Measurements from ENCODE around the gene UBAC2.

The UBAC2 gene

GRCh38 chr13:99378985-99379733 lies 178.5 kb downstream of the UBAC2 start:
- TF ChIP-seq POLR2A (IDR thresholded peaks at IDR 0.05; ENCODE audit: low read depth, low read length) (no peak), TAF1 (IDR thresholded peaks at IDR 0.05; ENCODE audit: low read depth, low read length) (no peak), SPI1 (IDR thresholded peaks at IDR 0.05; ENCODE audit: low read depth, low read length) (peak; percentile 82), PAX5 (IDR thresholded peaks at IDR 0.05; ENCODE audit: insufficient read depth, low read length, severe bottlenecking) (no peak), POU2F2 (IDR thresholded peaks at IDR 0.05; ENCODE audit: low read depth, low read length) (no peak), POLR2AphosphoS5 (IDR thresholded peaks at IDR 0.05; ENCODE audit: low read depth, low read length) (no peak)
- DNase-seq (ENCODE audit: insufficient read length, low spot score) (no peak), FAIRE-seq (peak; percentile 77)

GRCh38 chr13:99379856-99380801 lies 179.5 kb downstream of the UBAC2 start:
- FAIRE-seq = peak; percentile 13
- TF ChIP-seq SPI1 (IDR thresholded peaks at IDR 0.05; ENCODE audit: low read depth, low read length) (no peak), POLR2A (IDR thresholded peaks at IDR 0.05; ENCODE audit: low read depth, low read length) (no peak), POLR2AphosphoS5 (IDR thresholded peaks at IDR 0.05; ENCODE audit: low read depth, low read length) (no peak), TAF1 (IDR thresholded peaks at IDR 0.05; ENCODE audit: low read depth, low read length) (no peak), PAX5 (IDR thresholded peaks at IDR 0.05; ENCODE audit: insufficient read depth, low read length, severe bottlenecking) (no peak), POU2F2 (IDR thresholded peaks at IDR 0.05; ENCODE audit: low read depth, low read length) (no peak)
- no peak for DNase-seq (ENCODE audit: insufficient read length, low spot score)

DNA sequence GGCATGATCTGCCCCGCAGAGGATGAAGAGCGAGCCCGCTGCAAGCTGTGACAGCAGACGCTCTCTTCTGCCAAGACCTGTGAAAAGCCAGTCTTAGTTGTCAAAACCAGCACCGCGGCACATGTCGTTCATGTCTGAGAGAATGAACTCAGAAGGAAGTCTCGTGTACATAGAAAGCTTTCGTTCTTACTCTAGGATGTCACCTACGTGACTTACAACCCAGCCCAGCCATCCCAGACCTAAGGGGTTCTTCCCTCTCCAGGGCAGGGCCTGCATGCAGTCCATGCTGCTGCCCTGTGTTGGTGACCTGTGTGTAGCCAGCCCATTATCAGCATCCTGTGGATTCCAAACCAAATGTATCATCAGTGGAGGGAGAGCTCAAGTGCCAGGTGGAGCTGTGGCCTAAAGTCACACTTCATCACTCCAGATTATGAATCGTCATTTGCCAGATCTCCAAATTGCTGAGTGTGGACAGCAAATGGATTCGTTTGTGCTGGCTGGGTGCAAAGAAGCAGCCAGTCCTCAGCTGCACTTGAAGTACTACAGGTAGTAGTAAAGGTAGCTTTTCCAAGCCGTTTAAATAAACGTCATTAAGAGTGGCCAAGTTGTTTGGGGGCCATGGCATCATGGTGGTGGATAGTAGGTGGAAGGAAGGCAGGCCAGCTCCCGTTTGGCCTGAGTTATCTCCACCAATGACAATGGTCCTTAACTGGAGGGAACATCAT lies 180.4 kb downstream of the UBAC2 start:
- peak; percentile 88 for FAIRE-seq
- no peak for DNase-seq (ENCODE audit: insufficient read length, low spot score)
- TF ChIP-seq POU2F2 (IDR thresholded peaks at IDR 0.05; ENCODE audit: low read depth, low read length) (no peak), POLR2A (IDR thresholded peaks at IDR 0.05; ENCODE audit: low read depth, low read length) (no peak), SPI1 (IDR thresholded peaks at IDR 0.05; ENCODE audit: low read depth, low read length) (0 out of 2 replicates have a peak, but pooled peaks have one; percentile 6)

DNA sequence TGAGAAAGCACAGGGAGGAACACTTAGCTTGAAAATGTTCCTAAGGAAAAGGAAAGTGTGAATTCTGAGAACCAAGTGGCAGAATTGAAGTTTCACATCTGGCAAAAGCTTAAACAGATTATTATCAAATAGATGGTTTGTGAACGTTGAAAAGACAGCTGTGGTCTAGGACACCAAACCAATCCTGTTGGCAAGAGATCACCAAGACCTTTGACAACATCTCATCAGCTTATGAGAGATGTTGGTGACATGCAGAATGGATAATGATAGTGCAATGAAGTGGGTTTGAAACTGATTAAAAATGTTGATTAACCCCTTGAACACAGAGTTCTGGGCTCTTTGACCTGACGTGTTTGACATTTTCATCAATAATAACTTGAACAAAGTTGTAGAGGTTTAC lies 181.1 kb downstream of the UBAC2 start:
- DNase-seq (ENCODE audit: insufficient read length, low spot score) (no peak), FAIRE-seq (peak; percentile 66)
- TF ChIP-seq TAF1 (IDR thresholded peaks at IDR 0.05; ENCODE audit: low read depth, low read length) (no peak), POU2F2 (IDR thresholded peaks at IDR 0.05; ENCODE audit: low read depth, low read length) (no peak)

- FAIRE-seq = peak; percentile 82
- no peak for DNase-seq (ENCODE audit: insufficient read length, low spot score)
- TF ChIP-seq PAX5 (IDR thresholded peaks at IDR 0.05; ENCODE audit: insufficient read depth, low read length, severe bottlenecking) = no peak
- TF ChIP-seq POU2F2 (IDR thresholded peaks at IDR 0.05; ENCODE audit: low read depth, low read length) = no peak
- TF ChIP-seq POLR2AphosphoS5 (IDR thresholded peaks at IDR 0.05; ENCODE audit: low read depth, low read length) = no peak
- TF ChIP-seq TAF1 (IDR thresholded peaks at IDR 0.05; ENCODE audit: low read depth, low read length) = no peak
- no peak for TF ChIP-seq SPI1 (IDR thresholded peaks at IDR 0.05; ENCODE audit: low read depth, low read length)
- no peak for TF ChIP-seq POLR2A (IDR thresholded peaks at IDR 0.05; ENCODE audit: low read depth, low read length)
Measured at GRCh38 chr13:99382428-99383133, 181.9 kb downstream of the UBAC2 start.

DNA sequence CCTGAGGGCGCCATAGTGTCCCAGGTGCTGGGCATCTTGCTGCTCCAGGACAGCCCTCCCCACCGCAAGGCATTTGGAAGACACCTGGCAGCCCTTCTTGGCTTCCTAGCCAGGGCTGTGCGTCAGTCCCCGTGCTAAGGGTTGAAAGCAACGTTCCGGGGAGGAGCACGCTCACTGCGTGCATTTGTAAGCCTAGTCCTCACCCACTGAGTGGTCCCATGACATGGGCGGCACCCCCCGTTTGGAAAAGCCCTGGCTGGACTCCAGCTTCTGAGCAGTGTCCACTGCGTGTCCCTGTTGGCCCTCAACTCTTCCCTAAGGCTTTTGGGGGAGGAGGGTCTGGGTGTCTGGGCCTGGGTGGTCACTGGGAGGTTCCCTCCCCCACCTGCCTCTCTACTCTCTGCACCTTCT lies 182.9 kb downstream of the UBAC2 start:
- no peak for DNase-seq (ENCODE audit: insufficient read length, low spot score)
- no peak for TF ChIP-seq POLR2A (IDR thresholded peaks at IDR 0.05; ENCODE audit: low read depth, low read length)
- FAIRE-seq = no peak

DNA sequence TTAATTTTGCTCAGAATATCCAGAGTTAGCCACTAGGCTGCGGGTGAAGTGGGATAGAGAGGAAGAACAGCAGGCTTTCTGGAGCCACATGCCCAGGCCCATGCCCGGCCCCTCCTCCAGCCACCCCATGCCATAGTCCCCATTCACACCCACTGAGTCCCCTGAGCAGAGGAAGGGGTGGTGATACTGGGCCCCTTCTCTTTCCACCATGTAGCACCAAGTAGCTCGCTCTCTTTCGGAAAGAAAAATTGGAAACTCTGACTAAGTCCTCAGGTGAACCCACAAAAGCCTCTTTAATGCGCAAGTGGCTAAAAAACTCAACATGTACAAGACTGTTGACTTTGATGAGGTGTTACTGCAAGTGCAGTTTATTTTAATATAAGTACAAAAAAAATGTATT lies 183.3 kb downstream of the UBAC2 start:
- DNase-seq (ENCODE audit: insufficient read length, low spot score) (no peak), FAIRE-seq (no peak)
- no peak for TF ChIP-seq TAF1 (IDR thresholded peaks at IDR 0.05; ENCODE audit: low read depth, low read length)
- no peak for TF ChIP-seq PAX5 (IDR thresholded peaks at IDR 0.05; ENCODE audit: insufficient read depth, low read length, severe bottlenecking)
- no peak for TF ChIP-seq POLR2A (IDR thresholded peaks at IDR 0.05; ENCODE audit: low read depth, low read length)
- TF ChIP-seq SPI1 (IDR thresholded peaks at IDR 0.05; ENCODE audit: low read depth, low read length) = no peak

GRCh38 chr13:99384468-99384867 lies 183.8 kb downstream of the UBAC2 start:
- DNase-seq (ENCODE audit: insufficient read length, low spot score) (no peak), FAIRE-seq (peak; percentile 67)
- TF ChIP-seq POU2F2 (IDR thresholded peaks at IDR 0.05; ENCODE audit: low read depth, low read length) (no peak), PAX5 (IDR thresholded peaks at IDR 0.05; ENCODE audit: insufficient read depth, low read length, severe bottlenecking) (no peak), TAF1 (IDR thresholded peaks at IDR 0.05; ENCODE audit: low read depth, low read length) (no peak), POLR2AphosphoS5 (IDR thresholded peaks at IDR 0.05; ENCODE audit: low read depth, low read length) (no peak), SPI1 (IDR thresholded peaks at IDR 0.05; ENCODE audit: low read depth, low read length) (no peak), POLR2A (IDR thresholded peaks at IDR 0.05; ENCODE audit: low read depth, low read length) (no peak)

- TF ChIP-seq POLR2A (IDR thresholded peaks at IDR 0.05; ENCODE audit: low read depth, low read length) (no peak), TAF1 (IDR thresholded peaks at IDR 0.05; ENCODE audit: low read depth, low read length) (no peak), POU2F2 (IDR thresholded peaks at IDR 0.05; ENCODE audit: low read depth, low read length) (no peak), PAX5 (IDR thresholded peaks at IDR 0.05; ENCODE audit: insufficient read depth, low read length, severe bottlenecking) (no peak), SPI1 (IDR thresholded peaks at IDR 0.05; ENCODE audit: low read depth, low read length) (no peak), POLR2AphosphoS5 (IDR thresholded peaks at IDR 0.05; ENCODE audit: low read depth, low read length) (no peak)
- FAIRE-seq (no peak), DNase-seq (ENCODE audit: insufficient read length, low spot score) (no peak)
Measured at GRCh38 chr13:99385161-99385560, 184.5 kb downstream of the UBAC2 start.
